ENCODE measurements around the gene TMBIM4.

- TF ChIP-seq POLR2A (IDR thresholded peaks at IDR 0.05) (no peak), CTCF (IDR thresholded peaks at IDR 0.05) (no peak)
These were observed 13.2 kb upstream of the TMBIM4 start for GRCh38 chr12:66182956-66183355.

Measured in testis (tissue), 2 donors.